ENCODE results near the gene MATN4. TPM values are rescaled to one million over a fixed set of nuclear protein-coding genes. Genes with fewer than 3 reads are reported as not detected.

Gene MATN4
- polyA plus RNA-seq, 4 donors = 0.20 to 0.58 (median 0.40) TPM

GRCh38 chr20:45257161-45257560 lies 50.9 kb downstream of the MATN4 start:
- no peak for DNase-seq (ENCODE audit: low read depth in 4 of 4, low spot score in 3 of 4)

DNA sequence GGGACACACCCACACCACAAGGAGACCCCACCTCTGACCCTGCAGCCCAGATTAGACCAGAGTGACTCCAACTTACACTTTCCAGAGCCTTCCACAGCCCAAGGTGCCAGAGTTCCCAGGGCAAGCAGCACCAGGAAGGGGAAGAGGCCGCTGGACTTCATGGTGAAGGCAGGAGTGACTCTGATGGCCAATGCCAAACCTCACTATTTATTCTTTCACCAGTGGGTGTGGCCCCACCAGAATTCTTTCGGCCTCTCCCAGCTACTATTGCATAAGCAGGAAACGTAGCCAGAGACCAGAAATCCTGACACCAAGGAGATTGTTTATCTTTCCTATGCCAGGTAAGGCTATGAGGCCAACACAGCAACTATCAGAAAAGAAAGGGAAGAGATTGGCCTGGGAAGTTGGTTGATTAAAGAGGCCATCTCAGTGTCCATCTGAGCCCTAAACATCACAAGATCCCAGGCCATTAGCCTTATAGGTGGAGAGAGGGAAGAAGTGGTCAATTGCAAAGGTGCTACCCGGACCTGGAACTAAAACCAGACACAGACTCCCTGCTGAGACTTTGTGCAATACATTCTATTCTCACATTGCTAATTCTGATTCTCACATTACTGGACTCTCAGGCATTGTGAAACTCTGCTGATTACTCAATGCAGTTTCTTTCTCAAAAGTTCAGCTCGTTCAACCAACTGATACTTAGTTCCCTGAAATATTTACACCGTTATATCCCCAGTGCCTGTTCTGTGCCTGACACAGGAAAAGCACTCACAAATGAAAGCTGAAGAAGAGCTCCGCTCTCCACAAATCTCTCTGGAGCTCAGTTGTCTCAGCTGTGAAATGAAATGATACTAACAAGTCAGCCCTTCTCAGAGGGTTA lies 53.5 kb downstream of the MATN4 start, which contains the start of gene SLPI:
SLPI (minus strand) TSS at position 182 of the 880 bp plus-strand sequence; CDS start at position 161, 21 bp downstream.
- no peak for DNase-seq (ENCODE audit: low read depth in 4 of 4, low spot score in 3 of 4)

DNA sequence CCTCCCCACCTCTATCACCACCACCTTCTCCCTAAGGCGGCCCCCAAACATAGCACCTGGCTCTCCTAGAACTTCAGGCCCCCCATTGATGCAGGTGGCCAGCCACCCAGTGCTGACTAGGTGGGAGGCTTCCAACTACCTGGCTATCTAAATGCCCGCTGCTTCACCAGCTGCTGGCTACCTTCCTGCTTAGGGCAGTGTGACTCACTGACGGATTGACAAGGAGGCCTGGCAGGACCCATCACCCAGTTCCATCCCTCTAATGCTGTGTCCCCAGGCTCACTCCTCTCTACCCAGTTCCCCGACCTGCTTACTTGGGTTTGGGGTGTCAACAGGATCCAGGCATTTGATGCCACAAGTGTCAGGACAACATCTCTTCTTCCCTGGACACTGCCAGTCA lies 54.8 kb downstream of the MATN4 start:
- DNase-seq (ENCODE audit: low read depth in 4 of 4, low spot score in 3 of 4) = no peak

- DNase-seq (ENCODE audit: low read depth in 4 of 4, low spot score in 3 of 4) = no peak
Measured at GRCh38 chr20:45251884-45252560, 56.1 kb downstream of the MATN4 start.

DNA sequence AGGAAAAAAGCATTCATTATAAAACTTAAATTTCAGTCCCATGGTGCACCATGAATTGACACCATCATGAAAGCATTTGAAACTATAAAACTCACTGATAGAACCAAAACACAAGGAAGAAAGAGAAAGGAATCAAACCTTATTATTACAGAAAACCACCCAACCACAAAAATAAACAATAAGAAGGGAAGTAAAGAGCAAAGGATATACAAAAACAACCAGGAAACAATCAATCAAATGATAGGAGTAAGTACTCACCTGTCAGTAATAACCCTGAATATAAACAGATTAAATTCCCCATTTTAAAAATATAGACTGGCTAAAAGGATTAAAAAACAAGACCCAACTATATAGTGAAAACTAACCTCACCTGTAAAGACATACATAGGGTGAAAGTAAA lies 59.5 kb downstream of the MATN4 start:
- no peak for DNase-seq (ENCODE audit: low read depth in 4 of 4, low spot score in 3 of 4)

DNA sequence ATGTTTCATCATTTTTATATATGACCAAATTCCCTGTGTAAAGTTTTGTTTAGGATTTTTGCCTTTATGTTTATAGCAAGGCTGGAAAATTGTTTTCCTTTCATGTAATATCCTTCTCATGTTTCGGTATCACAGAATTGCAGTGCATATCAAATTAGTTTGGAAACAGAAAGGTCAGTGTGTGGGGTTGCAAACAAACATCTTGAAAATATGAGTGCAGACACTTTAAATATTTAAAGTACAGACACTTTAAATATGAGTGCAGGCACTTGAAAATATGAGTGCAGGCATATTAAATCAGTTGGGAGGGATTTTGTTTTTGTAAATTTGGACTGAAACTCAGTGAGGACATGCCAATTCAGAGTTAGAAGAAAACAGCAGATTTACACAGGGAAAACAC lies 60.2 kb downstream of the MATN4 start:
- no peak for DNase-seq (ENCODE audit: low read depth in 4 of 4, low spot score in 3 of 4)

- no peak for DNase-seq (ENCODE audit: low read depth in 4 of 4, low spot score in 3 of 4)
Measured at GRCh38 chr20:45246109-45246508, 62.0 kb downstream of the MATN4 start.

Other genes with a start within 250 kb of the MATN4 start
- under 1 TPM; 0.37 to 0.57 (median 0.51) TPM for gene KCNS1, start 207.2 kb downstream of the MATN4 start, polyA plus RNA-seq (ENCODE audit: insufficient read length in 4 of 4)
- gene WFDC5, start 193.1 kb downstream of the MATN4 start, polyA plus RNA-seq (ENCODE audit: insufficient read length in 4 of 4) = not detected
- under 1 TPM in 1 of 4 donors, not detected in 3; 0.06 TPM for gene WFDC12, start 183.8 kb downstream of the MATN4 start, polyA plus RNA-seq (ENCODE audit: insufficient read length in 4 of 4)
- not detected for gene PI3, start 133.4 kb downstream of the MATN4 start, polyA plus RNA-seq (ENCODE audit: insufficient read length in 4 of 4)
- not detected for gene SEMG1, start 101.3 kb downstream of the MATN4 start, polyA plus RNA-seq (ENCODE audit: insufficient read length in 4 of 4)
- gene SEMG2, start 86.9 kb downstream of the MATN4 start, polyA plus RNA-seq (ENCODE audit: insufficient read length in 4 of 4) = under 1 TPM in 1 of 4 donors, not detected in 3; 0.08 TPM
- under 1 TPM in 3 of 4 donors, not detected in 1; 0.26 to 0.34 (median 0.26) TPM for gene SLPI, start 53.7 kb downstream of the MATN4 start, polyA plus RNA-seq (ENCODE audit: insufficient read length in 4 of 4)
- under 1 TPM in 1 of 4 donors, not detected in 3; 0.06 TPM for gene RBPJL, start 1.5 kb downstream of the MATN4 start, polyA plus RNA-seq (ENCODE audit: insufficient read length in 4 of 4)
- 100 to 1,000 TPM; 168 to 196 (median 184) TPM for gene SDC4, start 40.1 kb upstream of the MATN4 start, polyA plus RNA-seq (ENCODE audit: insufficient read length in 4 of 4)
- gene SYS1, start 54.9 kb upstream of the MATN4 start, polyA plus RNA-seq (ENCODE audit: insufficient read length in 4 of 4) = 10 to 100 TPM; 35.4 to 38.0 (median 35.6) TPM
- gene TP53TG5, start 70.0 kb upstream of the MATN4 start, polyA plus RNA-seq (ENCODE audit: insufficient read length in 4 of 4) = 1 to 10 TPM in 2 of 4 donors, under 1 TPM in 2; 0.94 to 1.6 (median 1.2) TPM
- 10 to 100 TPM; 24.7 to 29.7 (median 26.3) TPM for gene DBNDD2, start 100.0 kb upstream of the MATN4 start, polyA plus RNA-seq (ENCODE audit: insufficient read length in 4 of 4)
- 100 to 1,000 TPM in 3 of 4 donors, 10 to 100 TPM in 1; 97.4 to 105 (median 103) TPM for gene PIGT, start 107.8 kb upstream of the MATN4 start, polyA plus RNA-seq (ENCODE audit: insufficient read length in 4 of 4)
- gene WFDC2, start 161.5 kb upstream of the MATN4 start, polyA plus RNA-seq (ENCODE audit: insufficient read length in 4 of 4) = 100 to 1,000 TPM; 171 to 224 (median 204) TPM
- not detected for gene SPINT3, start 207.3 kb upstream of the MATN4 start, polyA plus RNA-seq (ENCODE audit: insufficient read length in 4 of 4)
- not detected for gene WFDC6, start 231.2 kb upstream of the MATN4 start, polyA plus RNA-seq (ENCODE audit: insufficient read length in 4 of 4)
- gene EPPIN, start 239.1 kb upstream of the MATN4 start, polyA plus RNA-seq (ENCODE audit: insufficient read length in 4 of 4) = under 1 TPM; 0.12 to 0.36 (median 0.16) TPM

Measured in right renal pelvis (tissue), 4 donors.